MCF 10A (cell line): ENCODE data around the gene DYNLT1. TPM values are rescaled to one million over a fixed set of nuclear protein-coding genes. Genes with fewer than 3 reads are reported as not detected.

Experiments used
- BruUV-seq: library from RNA; stranded (reverse); fragments of 400-500 nt; replicated peaks from 2 replicates; lab custom pipeline; 2021; lab: Mats Ljungman, UMichigan
- CTCF ChIA-PET: fragments of 300-600 bp; sonication (Branson Sonifier 250); formaldehyde crosslinking; extraction: SDS; loops from one replicate; lab custom pipeline; 2021; ENCODE audit warnings: antibody characterized with exemption, inconsistent platforms; lab: Yijun Ruan, JAX
- POLR2A ChIA-PET: fragments of 300-600, 350-650 bp; sonication (Branson Sonifier 250); formaldehyde crosslinking; extraction: SDS; loops from one replicate; lab custom pipeline; 2020; ENCODE audit warnings: antibody characterized with exemption, inconsistent platforms; lab: Yijun Ruan, JAX
- DNase-seq: peaks from one replicate; pipeline ENCODE4 v3.0.0-alpha.2; 2018; ENCODE audit not compliant: unreplicated experiment
- H3K27ac Mint-ChIP-seq: one replicate; pipeline ENCODE4 v1.8.0; 2022; ENCODE audit warnings: mild to moderate bottlenecking, low read depth, mixed read lengths; ENCODE audit not compliant: unreplicated experiment
- H3K27me3 Mint-ChIP-seq: one replicate; pipeline ENCODE4 v1.8.0; 2022; ENCODE audit warnings: mixed read lengths; ENCODE audit not compliant: insufficient read depth, unreplicated experiment
- H3K36me3 Mint-ChIP-seq: one replicate; pipeline ENCODE4 v1.8.0; 2022; ENCODE audit warnings: mild to moderate bottlenecking, moderate library complexity, mixed read lengths; ENCODE audit not compliant: insufficient read depth, unreplicated experiment
- H3K4me1 Mint-ChIP-seq: one replicate; pipeline ENCODE4 v1.8.0; 2022; ENCODE audit warnings: mixed read lengths; ENCODE audit not compliant: insufficient read depth, unreplicated experiment
- H3K4me3 Mint-ChIP-seq: one replicate; pipeline ENCODE4 v1.8.0; 2022; ENCODE audit warnings: mild to moderate bottlenecking, moderate library complexity, mixed read lengths; ENCODE audit not compliant: unreplicated experiment
- H3K9me3 Mint-ChIP-seq: one replicate; pipeline ENCODE4 v1.8.0; 2022; ENCODE audit warnings: mixed read lengths; ENCODE audit not compliant: unreplicated experiment
- intact Hi-C: fragments of 100-400 bp; cut with micrococcal nuclease; formaldehyde crosslinking; loops from 2 replicates; pipeline ENCODE4 v1.14.1; 2022
- total RNA-seq: library from RNA; stranded (reverse); gene quantifications from 2 replicates; pipeline ENCODE4 v1.2.3, GENCODE V29; 2022
- TF ChIP-seq, protein P1 (sequence below): fragments of 200-600 bp; IDR thresholded peaks from one replicate; pipeline ENCODE4 v1.8.0; 2022; ENCODE audit warnings: antibody characterized with exemption, mild to moderate bottlenecking; ENCODE audit not compliant: unreplicated experiment

DYNLT1 gene
- total RNA-seq, 1 experiment from 2014 or later = 122 TPM

DNA sequence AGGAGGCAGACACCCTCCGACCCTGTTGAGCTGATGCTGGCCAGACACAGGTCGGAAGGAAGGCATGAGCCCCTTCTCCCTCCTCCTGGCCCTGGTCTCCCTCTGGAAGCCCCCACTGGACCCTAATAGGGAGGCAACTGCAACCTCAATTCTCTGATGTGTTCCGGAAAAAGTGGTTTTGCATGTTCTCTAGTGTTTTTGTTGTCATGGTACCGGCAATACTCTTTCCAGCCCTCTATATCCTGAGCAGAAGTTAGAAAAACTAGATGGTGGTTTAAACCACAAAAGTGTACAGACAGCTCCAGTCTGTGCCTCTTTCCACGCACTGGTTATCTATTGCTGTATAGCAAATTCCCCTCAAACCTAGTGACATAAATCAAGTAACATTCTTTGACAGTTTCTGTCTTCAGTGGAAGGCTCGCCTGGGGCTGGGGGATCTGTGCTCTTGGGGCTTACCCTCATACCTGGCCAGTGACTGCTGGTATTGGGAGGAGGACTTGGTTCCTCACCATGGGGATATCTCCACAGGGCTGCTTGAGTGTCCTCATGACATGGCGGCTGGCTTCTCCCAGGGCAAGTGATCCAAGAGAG, 42.3 kb upstream of the DYNLT1 start:
- POLR2A ChIA-PET = interaction anchor here (1.3 kb wide), 1 partner anchor 42 kb away, joined by 4 read pairs; the partner anchor contains the start of gene DYNLT1
- CTCF ChIA-PET = interaction anchor here (0.6 to 0.9 kb wide), 3 partner anchors 9 to 1735 kb away, joined by 3 read pairs; no protein-coding TSS in a partner anchor
- intact Hi-C loops = no loop called here
- TF ChIP-seq, protein P1, sequence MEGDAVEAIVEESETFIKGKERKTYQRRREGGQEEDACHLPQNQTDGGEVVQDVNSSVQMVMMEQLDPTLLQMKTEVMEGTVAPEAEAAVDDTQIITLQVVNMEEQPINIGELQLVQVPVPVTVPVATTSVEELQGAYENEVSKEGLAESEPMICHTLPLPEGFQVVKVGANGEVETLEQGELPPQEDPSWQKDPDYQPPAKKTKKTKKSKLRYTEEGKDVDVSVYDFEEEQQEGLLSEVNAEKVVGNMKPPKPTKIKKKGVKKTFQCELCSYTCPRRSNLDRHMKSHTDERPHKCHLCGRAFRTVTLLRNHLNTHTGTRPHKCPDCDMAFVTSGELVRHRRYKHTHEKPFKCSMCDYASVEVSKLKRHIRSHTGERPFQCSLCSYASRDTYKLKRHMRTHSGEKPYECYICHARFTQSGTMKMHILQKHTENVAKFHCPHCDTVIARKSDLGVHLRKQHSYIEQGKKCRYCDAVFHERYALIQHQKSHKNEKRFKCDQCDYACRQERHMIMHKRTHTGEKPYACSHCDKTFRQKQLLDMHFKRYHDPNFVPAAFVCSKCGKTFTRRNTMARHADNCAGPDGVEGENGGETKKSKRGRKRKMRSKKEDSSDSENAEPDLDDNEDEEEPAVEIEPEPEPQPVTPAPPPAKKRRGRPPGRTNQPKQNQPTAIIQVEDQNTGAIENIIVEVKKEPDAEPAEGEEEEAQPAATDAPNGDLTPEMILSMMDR = no peak
- H3K36me3 Mint-ChIP-seq = no peaks in the 10 kb centered on the region
- H3K27ac Mint-ChIP-seq = no peak overlapping the region
- no peak for DNase-seq
- H3K27me3 Mint-ChIP-seq = no peaks in the 10 kb centered on the region
- BruUV-seq = no TSS peak
- no peaks in the 10 kb centered on the region for H3K9me3 Mint-ChIP-seq
- no peaks in the 10 kb centered on the region for H3K4me1 Mint-ChIP-seq
- H3K4me3 Mint-ChIP-seq = no peak overlapping the region

DNA sequence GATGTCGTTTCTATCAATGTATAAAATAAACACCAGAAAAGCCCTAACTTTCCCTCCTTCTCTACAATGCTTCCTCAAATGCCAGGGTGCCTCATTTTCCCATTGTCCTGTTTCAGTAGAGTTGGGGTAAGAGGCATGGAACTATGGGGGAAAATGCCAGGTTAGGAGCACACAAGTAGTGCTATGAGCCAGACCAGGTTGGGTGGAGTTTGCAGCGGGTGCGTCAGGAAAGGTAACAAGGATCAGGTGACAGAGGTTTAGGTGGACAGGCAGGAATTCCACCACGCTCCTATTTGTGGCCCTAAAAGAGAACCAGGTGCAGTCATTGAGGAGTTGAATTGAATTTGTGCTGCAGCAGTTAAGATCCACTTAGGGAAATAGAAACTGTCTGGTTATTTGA, 41.8 kb upstream of the DYNLT1 start:
- H3K36me3 Mint-ChIP-seq = no peaks in the 10 kb centered on the region
- no peak overlapping the region for H3K27ac Mint-ChIP-seq
- DNase-seq = no peak
- no peaks in the 10 kb centered on the region for H3K27me3 Mint-ChIP-seq
- H3K4me1 Mint-ChIP-seq = no peaks in the 10 kb centered on the region
- no TSS peak for BruUV-seq
- ChIA-PET POLR2A (no interaction called here), CTCF (interaction anchor here (0.6 to 0.9 kb wide), 2 partner anchors 472 to 1736 kb away, joined by 3 read pairs; no protein-coding TSS in a partner anchor)
- intact Hi-C loops = no loop called here
- no peaks in the 10 kb centered on the region for H3K9me3 Mint-ChIP-seq
- TF ChIP-seq, protein P1 = no peak
- H3K4me3 Mint-ChIP-seq = no peak overlapping the region

DNA sequence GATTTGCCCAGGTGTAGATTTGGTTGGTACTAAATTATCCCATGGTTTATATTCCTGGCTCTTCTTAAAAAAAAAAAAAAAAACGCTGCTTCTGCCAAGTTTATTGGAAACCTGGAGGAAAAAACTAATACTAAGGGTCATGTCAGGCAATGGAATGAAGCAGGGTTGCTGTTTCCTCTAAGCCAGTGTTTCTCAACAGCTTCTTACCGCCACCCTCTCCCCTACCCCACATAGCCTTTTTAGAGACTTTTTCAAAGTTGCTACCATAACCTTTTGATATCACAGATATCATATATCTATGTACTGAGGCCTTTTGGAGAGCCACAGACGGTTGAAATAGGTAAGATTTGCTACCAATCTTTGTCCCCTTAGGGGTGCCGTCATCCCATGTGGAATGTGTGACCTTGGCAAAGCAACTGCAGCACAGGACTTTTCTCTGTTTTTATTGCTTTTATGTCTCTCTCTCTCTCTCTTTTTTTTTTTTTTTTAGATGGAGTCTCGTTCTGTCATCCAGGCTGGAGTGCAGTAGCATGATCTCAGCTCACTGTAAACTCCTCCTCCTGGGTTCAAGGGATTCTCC, 40.3 kb upstream of the DYNLT1 start:
- Mint-ChIP-seq H3K27ac (no peak overlapping the region), H3K9me3 (no peaks in the 10 kb centered on the region), H3K4me1 (no peaks in the 10 kb centered on the region), H3K36me3 (no peaks in the 10 kb centered on the region), H3K27me3 (no peaks in the 10 kb centered on the region), H3K4me3 (no peak overlapping the region)
- intact Hi-C loops = no loop called here
- CTCF ChIA-PET = interaction anchor here (0.9 to 1.0 kb wide), 3 partner anchors 16 to 108 kb away, joined by 3 to 4 read pairs (median 3); no protein-coding TSS in a partner anchor
- POLR2A ChIA-PET = interaction anchor here (0.5 kb wide), 1 partner anchor 186 kb away, joined by 5 read pairs; no protein-coding TSS in a partner anchor
- BruUV-seq = no TSS peak
- TF ChIP-seq, protein P1 = no peak
- DNase-seq = no peak

DNA sequence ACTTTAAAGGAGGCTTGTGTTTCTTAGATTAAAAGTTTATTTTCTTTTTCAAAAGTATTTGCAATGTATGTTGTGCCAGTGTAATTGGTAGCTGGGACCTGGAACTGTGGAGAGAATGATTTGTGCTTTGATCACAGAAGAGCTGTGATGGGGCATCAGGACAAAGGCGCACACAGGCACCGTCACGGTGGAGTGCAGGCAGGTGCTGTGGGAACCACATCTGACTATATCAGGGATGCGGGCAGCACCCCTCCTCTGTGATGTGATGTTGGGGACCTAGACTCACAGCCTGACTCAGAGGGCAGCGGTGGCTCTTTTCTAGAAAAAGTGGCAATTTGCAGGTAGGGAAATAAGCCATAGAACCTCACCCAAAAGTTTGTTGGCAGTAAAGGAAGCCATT, 39.8 kb upstream of the DYNLT1 start:
- intact Hi-C loops = no loop called here
- BruUV-seq = no TSS peak
- no peaks in the 10 kb centered on the region for H3K27me3 Mint-ChIP-seq
- no peak overlapping the region for H3K4me3 Mint-ChIP-seq
- ChIA-PET POLR2A (interaction anchor here (0.5 kb wide), 1 partner anchor 186 kb away, joined by 5 read pairs; no protein-coding TSS in a partner anchor), CTCF (interaction anchor here (0.9 to 1.0 kb wide), 3 partner anchors 15 to 109 kb away, joined by 3 to 4 read pairs (median 3); no protein-coding TSS in a partner anchor)
- no peaks in the 10 kb centered on the region for H3K36me3 Mint-ChIP-seq
- no peaks in the 10 kb centered on the region for H3K9me3 Mint-ChIP-seq
- DNase-seq = no peak
- TF ChIP-seq, protein P1 = no peak
- no peak overlapping the region for H3K27ac Mint-ChIP-seq
- no peaks in the 10 kb centered on the region for H3K4me1 Mint-ChIP-seq
